GM21423 (cell line): ENCODE data around the gene CFAP161.
"Not testable (repeated sequence)": the region's sequence is repeated elsewhere in the genome, so short reads cannot be mapped to it uniquely, and the experiment has no call there.

Experiments used
- ATAC-seq: cut with Tn5 transposase; IDR thresholded peaks from one replicate; pipeline ENCODE4 v1.9.1; 2021; ENCODE audit warnings: mild to moderate bottlenecking, moderate library complexity; ENCODE audit not compliant: unreplicated experiment

CFAP161 gene

GRCh38 chr15:81157195-81157938 is 23.3 kb downstream of the CFAP161 start:
- no peak for ATAC-seq

- no peak for ATAC-seq
These were observed 23.8 kb downstream of the CFAP161 start for GRCh38 chr15:81157939-81158223.

- ATAC-seq = not testable (repeated sequence)
These were observed 24.5 kb downstream of the CFAP161 start for GRCh38 chr15:81158561-81158960.

GRCh38 chr15:81160312-81161159 is 26.5 kb downstream of the CFAP161 start:
- ATAC-seq = no peak

GRCh38 chr15:81161160-81161673 is 27.1 kb downstream of the CFAP161 start:
- ATAC-seq = no peak

GRCh38 chr15:81161851-81162250 is 27.8 kb downstream of the CFAP161 start:
- no peak for ATAC-seq

- ATAC-seq = no peak
These were observed 30.1 kb downstream of the CFAP161 start for GRCh38 chr15:81163961-81164800.

GRCh38 chr15:81165535-81165934 is 31.5 kb downstream of the CFAP161 start:
- no peak for ATAC-seq

- no peak for ATAC-seq
These were observed 32.7 kb downstream of the CFAP161 start for GRCh38 chr15:81166636-81167305.

- ATAC-seq = no peak
These were observed 34.1 kb downstream of the CFAP161 start for GRCh38 chr15:81168131-81168526.

- ATAC-seq = no peak
These were observed 34.6 kb downstream of the CFAP161 start for GRCh38 chr15:81168644-81169043.

GRCh38 chr15:81170511-81170910 is 36.4 kb downstream of the CFAP161 start:
- no peak for ATAC-seq

GRCh38 chr15:81171286-81171685 is 37.2 kb downstream of the CFAP161 start:
- no peak for ATAC-seq

- no peak for ATAC-seq
These were observed 40.2 kb downstream of the CFAP161 start for GRCh38 chr15:81174125-81174791.

GRCh38 chr15:81174792-81175327 is 40.8 kb downstream of the CFAP161 start:
- no peak for ATAC-seq

- ATAC-seq = no peak
These were observed 41.4 kb downstream of the CFAP161 start for GRCh38 chr15:81175496-81175895.

- no peak for ATAC-seq
These were observed 42.3 kb downstream of the CFAP161 start for GRCh38 chr15:81176291-81176893.

- no peak for ATAC-seq
These were observed 44.3 kb downstream of the CFAP161 start for GRCh38 chr15:81178365-81178764.

GRCh38 chr15:81181220-81181619 is 47.1 kb downstream of the CFAP161 start:
- ATAC-seq = no peak
